Activated T-helper 1 cell treated with Interleukin-2 at 50 U/mL for 16 hours (primary cell): ENCODE results near the gene ITGBL1.

Experiments
- DNase-seq: peaks from one replicate; pipeline ENCODE4 v3.0.0-alpha.2; 2020; ENCODE audit warnings: low read depth

The ITGBL1 gene

GRCh38 chr13:101452519-101453485, at the start of gene ITGBL1:
Gene ITGBL1 (plus strand): TSS chr13:101452675. CDS start chr13:101452834, 159 bp downstream.
- no peak for DNase-seq

DNA sequence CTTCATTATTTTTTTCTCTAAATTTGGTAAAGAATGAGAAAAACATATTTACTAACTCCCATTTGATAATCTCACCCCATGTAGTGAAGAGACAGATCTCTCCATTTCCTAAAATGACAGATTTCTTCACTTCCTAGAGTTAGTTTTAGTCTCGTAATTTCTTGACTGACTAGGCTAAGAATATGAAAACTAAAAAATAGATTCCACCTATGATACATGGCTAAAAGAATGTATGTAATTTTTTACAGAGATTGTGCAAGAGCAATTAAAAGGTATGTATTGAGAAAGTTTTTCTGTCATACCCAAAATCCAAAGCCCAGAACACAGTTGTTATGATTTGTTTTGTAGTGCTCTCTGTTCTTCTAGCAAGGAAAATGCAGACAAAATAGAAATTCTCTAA, 45.7 kb upstream of the ITGBL1 start:
- DNase-seq: no peak

GRCh38 chr13:101408154-101408553, 44.3 kb upstream of the ITGBL1 start:
- DNase-seq: no peak

DNA sequence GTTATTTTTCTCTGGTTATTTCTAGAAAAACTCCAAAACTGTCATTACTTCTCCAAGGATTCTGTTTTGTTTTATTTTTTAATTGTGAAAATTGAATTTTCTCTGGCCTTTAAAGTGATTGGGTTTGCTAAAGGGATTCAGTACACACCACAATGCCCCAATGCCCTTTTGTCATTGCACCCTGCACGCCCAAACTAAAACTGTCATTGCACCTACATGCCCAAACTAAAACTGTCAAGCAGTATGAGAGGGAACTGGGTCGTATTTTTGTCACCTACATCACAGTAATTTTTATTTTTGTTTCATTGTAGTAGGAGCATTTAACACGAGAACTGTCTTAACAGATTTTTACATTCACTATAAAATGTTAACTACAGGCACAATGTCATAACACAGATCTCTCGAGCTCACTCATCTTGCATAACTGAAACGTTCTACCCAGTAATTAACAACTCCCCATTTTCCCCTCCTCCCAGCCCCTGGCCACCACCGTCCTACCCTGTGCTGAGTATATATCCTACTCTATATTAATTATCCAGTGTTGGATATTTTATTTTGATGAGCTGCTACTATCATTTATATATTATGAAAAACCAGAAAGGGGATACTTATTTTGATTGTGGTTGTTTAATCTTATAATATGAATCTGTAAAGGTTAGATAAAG, 43.4 kb upstream of the ITGBL1 start:
- DNase-seq: no peak

GRCh38 chr13:101412076-101412475, 40.4 kb upstream of the ITGBL1 start:
- no peak for DNase-seq

DNA sequence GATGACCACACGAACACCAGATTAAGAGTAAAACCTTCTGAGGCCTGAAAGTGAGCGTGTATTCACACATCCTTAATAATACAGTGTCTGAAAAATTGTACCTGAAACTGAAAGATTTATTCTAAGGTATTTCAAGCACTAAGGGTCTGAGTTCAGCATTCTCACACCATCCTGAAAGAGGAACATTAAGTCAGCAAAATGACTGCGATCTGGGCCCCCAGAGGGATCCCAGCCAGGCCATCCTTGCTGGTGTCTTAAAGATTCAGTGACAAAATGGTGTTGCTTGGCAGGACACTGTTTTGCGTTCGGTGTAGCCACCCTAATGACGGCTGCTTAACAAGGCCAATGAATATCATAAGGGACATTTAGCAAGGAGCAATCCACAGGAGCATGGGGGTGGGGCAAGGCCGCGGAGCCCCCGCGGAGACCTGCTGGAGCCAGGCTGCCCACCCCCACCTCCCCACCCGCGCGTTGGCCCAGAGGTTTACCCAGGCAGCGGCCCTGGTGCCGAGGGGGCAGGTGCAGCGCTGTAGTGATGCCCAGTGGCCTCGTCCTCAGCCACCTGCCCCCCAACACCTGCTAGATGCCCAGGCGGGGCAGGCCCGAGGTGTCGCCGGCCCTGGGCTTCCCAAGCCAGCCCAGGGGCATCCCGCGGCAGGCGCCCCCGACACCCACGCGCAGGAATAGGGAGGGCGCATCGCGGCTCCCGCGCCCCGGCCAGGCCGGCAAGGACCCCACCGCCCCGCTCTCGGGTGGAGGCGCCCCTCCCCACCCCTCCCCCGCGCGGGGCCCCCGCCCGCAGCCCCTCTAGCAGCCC, 36.9 kb upstream of the ITGBL1 start:
- no peak for DNase-seq

GRCh38 chr13:101416181-101417042, 36.1 kb upstream of the ITGBL1 start, which contains the start of gene NALCN:
Gene NALCN (minus strand): TSS chr13:101416508. CDS start chr13:101399126, 17,382 bp downstream.
- DNase-seq: no peak

- no peak for DNase-seq
Measured at GRCh38 chr13:101417043-101417406, 35.5 kb upstream of the ITGBL1 start.

DNA sequence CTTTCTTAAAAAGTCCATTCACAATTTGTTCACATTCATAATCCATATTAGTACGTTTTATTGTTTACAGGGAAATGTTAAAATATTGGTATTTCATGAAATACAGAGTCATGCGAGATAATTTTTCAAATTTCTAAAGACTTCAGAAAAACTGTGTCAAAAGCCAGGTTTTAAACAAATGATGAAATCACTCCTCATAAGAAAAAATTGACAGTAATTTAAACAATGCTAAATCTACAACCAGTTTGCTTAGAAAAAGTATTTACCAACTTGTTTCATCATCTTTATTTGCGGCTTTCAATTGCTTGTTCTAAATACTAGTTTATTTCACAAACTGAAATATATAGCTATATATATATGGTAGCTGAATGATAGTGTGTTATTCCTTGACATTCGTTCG, 35.0 kb upstream of the ITGBL1 start:
- DNase-seq: no peak

- no peak for DNase-seq
Measured at GRCh38 chr13:101423872-101424271, 28.6 kb upstream of the ITGBL1 start.

DNA sequence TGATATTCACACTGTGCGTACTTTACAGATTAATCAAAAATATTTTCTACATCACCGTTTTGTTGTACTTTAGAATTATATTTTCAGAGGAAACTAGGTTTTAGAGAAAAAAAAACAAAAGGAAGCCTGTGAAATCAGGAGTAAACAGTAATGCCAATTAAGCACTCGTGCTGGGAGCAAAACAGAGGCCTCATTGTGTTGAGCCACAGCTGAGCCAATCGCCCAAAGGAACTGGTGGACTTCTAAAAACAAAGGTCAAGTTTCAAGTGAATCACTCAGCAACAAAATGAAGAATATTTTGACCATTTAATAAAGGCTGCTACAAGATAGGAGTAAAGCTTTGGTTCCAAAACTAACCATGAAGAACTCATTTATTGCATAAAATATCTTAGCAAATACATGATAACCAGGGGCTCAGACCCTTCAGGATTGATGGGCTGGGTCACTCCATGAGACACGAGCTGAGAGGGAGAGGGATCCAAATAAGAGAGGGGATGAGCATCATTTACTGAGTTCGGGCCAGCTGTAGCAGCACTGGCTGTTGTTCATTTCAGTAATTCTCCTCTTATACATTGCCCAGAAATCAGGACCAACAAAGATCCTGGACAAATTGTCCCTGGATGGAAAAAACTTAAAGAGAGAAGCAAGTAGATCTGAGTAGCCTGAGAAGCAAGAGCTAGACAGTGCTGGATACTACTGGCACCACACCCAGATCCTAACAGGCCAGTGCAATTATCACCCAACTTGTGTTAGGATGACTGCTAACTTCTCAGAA, 27.9 kb upstream of the ITGBL1 start:
- no peak for DNase-seq

DNA sequence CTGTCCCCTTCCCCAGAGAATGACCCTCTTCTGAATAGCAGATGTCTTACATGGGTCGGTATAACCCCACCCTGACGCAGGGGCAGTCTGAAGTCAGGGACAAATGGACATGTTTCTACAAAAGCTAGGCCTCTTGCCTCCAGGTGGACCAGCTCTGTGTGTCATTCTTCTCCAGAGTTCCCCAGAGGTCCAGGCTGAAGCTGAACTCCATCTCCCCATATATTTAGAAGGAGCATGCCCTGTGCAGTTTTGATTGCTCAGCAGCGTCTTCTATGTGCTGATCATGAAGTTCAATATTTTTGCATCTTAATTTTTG, 27.4 kb upstream of the ITGBL1 start:
- no peak for DNase-seq

DNA sequence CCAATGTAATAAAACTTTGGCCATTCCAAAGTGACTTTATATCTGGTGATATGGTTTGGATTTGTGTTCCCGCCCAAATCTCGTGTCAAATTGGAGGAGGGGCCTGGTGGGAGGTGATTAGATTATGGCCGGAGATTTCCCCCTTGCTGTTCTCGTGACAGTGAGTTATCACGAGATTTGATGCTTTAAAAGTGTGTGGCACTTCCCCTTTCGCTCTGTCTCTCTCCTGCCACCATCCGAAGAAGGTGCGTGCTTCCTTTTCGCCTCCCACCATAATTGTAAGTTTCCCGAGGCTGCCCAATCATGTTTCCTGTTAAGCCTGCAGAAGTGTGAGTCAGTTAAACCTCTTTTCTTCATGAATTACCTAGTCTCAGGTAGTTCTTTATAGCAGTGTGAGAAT, 26.9 kb upstream of the ITGBL1 start:
- DNase-seq: no peak

DNA sequence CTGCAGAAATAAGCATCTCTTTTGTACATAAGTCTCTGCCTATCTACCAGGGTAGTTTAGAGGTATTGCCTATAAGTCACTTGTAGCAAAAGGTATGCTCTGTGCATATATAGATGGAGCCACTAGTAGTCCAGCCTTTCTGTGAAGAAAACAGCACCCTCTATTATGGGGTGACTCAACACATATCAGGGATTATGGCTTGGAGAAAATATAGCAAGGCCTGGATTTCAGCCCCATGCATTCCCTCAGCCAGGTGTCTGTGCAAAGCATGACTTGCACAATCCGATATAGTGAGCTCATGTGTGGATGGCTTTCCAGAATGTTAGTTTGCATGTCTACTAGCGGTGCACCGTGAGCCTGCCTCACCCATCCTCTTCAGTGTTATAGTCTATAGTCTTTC, 22.7 kb upstream of the ITGBL1 start:
- DNase-seq: no peak

GRCh38 chr13:101433895-101434294, 18.6 kb upstream of the ITGBL1 start:
- no peak for DNase-seq

DNA sequence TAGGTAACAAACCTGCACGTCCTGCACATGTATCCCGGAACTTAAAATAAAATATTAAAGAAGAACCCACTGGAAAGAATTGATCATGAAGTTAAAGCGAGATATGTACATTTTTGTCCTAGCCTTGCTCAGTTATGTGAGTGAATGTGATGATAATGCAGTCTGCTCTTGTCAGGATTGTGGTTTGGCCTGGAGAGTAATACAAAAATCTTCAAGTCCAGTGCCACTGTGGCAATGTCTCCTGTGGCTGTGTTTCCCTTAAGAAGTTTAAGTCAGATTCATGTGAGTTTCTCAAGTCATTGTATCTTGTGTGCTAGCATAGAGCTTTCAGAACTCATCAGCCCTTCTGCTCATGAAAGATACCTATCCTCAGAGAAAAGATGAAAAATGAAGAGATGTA, 18.0 kb upstream of the ITGBL1 start:
- DNase-seq: no peak

DNA sequence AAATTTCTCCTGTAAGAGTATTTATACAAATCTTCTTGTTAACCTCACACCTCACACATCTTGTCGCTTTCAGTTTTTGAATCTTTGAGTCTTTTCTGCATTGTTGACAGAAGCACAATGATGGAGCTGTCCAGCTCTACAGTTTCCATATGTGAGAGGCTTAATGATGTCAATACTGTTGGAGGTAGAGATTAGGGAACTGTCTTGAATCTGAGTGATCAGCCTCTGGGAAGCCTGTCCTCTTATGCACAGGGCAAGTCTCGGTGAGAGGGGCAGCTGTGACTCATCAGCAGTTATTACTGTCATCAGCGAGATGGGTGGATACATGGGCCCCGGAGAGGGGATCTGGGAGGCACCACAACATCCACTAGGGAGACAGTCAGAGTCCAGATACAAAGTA, 4.6 kb upstream of the ITGBL1 start:
- DNase-seq: no peak

- DNase-seq: no peak
Measured at GRCh38 chr13:101449790-101450748, 2.4 kb upstream of the ITGBL1 start.

DNA sequence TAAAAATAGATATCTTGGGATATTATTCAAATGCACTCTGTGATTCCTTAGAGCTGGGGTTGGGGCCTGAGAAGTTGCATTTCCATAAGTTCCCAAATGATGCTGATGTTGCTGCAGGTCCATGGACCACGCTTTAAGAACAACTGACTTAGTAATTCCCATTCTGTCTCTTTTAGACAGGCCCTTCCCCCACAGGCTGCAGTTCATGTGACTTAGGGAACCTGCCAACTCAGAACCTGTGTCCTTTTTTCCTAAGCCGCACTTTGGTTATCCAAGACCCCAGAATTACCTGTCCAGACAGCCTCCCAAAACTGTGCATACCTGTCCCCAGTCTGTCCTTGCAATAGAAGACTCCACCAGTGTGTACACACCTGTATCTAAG, 1.7 kb upstream of the ITGBL1 start:
- DNase-seq: no peak

GRCh38 chr13:101451641-101452040, 834 bp upstream of the ITGBL1 start:
- no peak for DNase-seq
